ENCODE data around the gene CBX3. TPM values are rescaled to one million over a fixed set of nuclear protein-coding genes. Genes with fewer than 3 reads are reported as not detected.
"Not testable (repeated sequence)": the region's sequence is repeated elsewhere in the genome, so short reads cannot be mapped to it uniquely, and the experiment has no call there.

Gene CBX3
- total RNA-seq (ENCODE audit: unreplicated experiment), result 146 TPM
- long read RNA-seq, transcript CBX3-202 (6 exons, 1,857 nt), result major isoform, 51 of 67 reads
- long read RNA-seq, partial matches to known transcripts, result 2 of 67 reads
- long read RNA-seq, other reads (novel, unspliced or antisense), result 10 of 67 reads

- peak within 1 kb of the TSS; percentile 100 for H3K27ac Mint-ChIP-seq (ENCODE audit: unreplicated experiment)
Measured at GRCh38 chr7:26201247-26202018, at the start of gene CBX3. TSS of gene CBX3 (plus strand) at chr7:26201745. CDS start at chr7:26202999, 1,254 bp downstream.

GRCh38 chr7:26151953-26152781 is 49.4 kb upstream of the CBX3 start, which contains the start of gene NFE2L3:
TSS of gene NFE2L3 (plus strand) at chr7:26152198. CDS start at chr7:26152499, 301 bp downstream.
- Mint-ChIP-seq H3K4me3 (ENCODE audit: unreplicated experiment) (peak within 1 kb of the TSS; percentile 89), H3K9me3 (ENCODE audit: unreplicated experiment) (peaks cover 8% of the 10 kb centered on the region), H3K27me3 (ENCODE audit: unreplicated experiment) (peaks cover 19% of the 10 kb centered on the region), H3K36me3 (ENCODE audit: low read depth, unreplicated experiment) (peaks cover 9% of the 10 kb centered on the region), H3K27ac (ENCODE audit: unreplicated experiment) (peak within 1 kb of the TSS; percentile 64), H3K4me1 (ENCODE audit: unreplicated experiment) (peaks cover 33% of the 10 kb centered on the region)
- peak; percentile 68 for DNase-seq (ENCODE audit: low spot score)
- TF ChIP-seq CTCF (IDR thresholded peaks at IDR 0.05; ENCODE audit: unreplicated experiment), result no peak

More at GRCh38 chr7:26201247-26202018, at the start of gene CBX3:
- DNase-seq (ENCODE audit: low spot score), result peak; percentile 82
- peaks cover 48% of the 10 kb centered on the region for H3K36me3 Mint-ChIP-seq (ENCODE audit: low read depth, unreplicated experiment)
- H3K9me3 Mint-ChIP-seq (ENCODE audit: unreplicated experiment), result no peaks in the 10 kb centered on the region
- TF ChIP-seq CTCF (IDR thresholded peaks at IDR 0.05; ENCODE audit: unreplicated experiment), result no peak
- H3K4me1 Mint-ChIP-seq (ENCODE audit: unreplicated experiment), result peaks cover 52% of the 10 kb centered on the region
- H3K27me3 Mint-ChIP-seq (ENCODE audit: unreplicated experiment), result peaks cover 27% of the 10 kb centered on the region
- H3K4me3 Mint-ChIP-seq (ENCODE audit: unreplicated experiment), result peak within 1 kb of the TSS; percentile 100

- Mint-ChIP-seq H3K27me3 (ENCODE audit: unreplicated experiment) (peaks cover 17% of the 10 kb centered on the region), H3K4me3 (ENCODE audit: unreplicated experiment) (peak overlapping the region; percentile 82), H3K4me1 (ENCODE audit: unreplicated experiment) (peaks cover 36% of the 10 kb centered on the region)
- not testable (repeated sequence) for H3K9me3 Mint-ChIP-seq (ENCODE audit: unreplicated experiment); DNase-seq (ENCODE audit: low spot score); H3K36me3 Mint-ChIP-seq (ENCODE audit: low read depth, unreplicated experiment); H3K27ac Mint-ChIP-seq (ENCODE audit: unreplicated experiment)
Measured at GRCh38 chr7:26152782-26153240, 48.7 kb upstream of the CBX3 start.

GRCh38 chr7:26153241-26153822 is 48.2 kb upstream of the CBX3 start:
- TF ChIP-seq CTCF (IDR thresholded peaks at IDR 0.05; ENCODE audit: unreplicated experiment), result no peak
- no peak for DNase-seq (ENCODE audit: low spot score)
- Mint-ChIP-seq H3K4me3 (ENCODE audit: unreplicated experiment) (peak overlapping the region; percentile 82), H3K4me1 (ENCODE audit: unreplicated experiment) (peaks cover 36% of the 10 kb centered on the region), H3K9me3 (ENCODE audit: unreplicated experiment) (peaks cover 8% of the 10 kb centered on the region), H3K27me3 (ENCODE audit: unreplicated experiment) (peaks cover 17% of the 10 kb centered on the region), H3K36me3 (ENCODE audit: low read depth, unreplicated experiment) (peaks cover 9% of the 10 kb centered on the region), H3K27ac (ENCODE audit: unreplicated experiment) (no peak overlapping the region)
